Left lung (tissue), 10 donors: ENCODE measurements around the gene SOSTDC1. TPM values are rescaled to one million over a fixed set of nuclear protein-coding genes. Genes with fewer than 3 reads are reported as not detected.
"Not testable (repeated sequence)": the region's sequence is repeated elsewhere in the genome, so short reads cannot be mapped to it uniquely, and the experiment has no call there.

ENCODE experiments used
- ATAC-seq: fragments of 200-7000 bp; cut with Tn5 transposase; one replicate; pipeline ENCODE4 v1.9.1; 2020; ENCODE audit warnings: moderate library complexity
- DNase-seq, 4 donors: peaks; one replicate each; pipeline ENCODE4 v3.0.0-alpha.2; 2013 to 2020
- H3K27ac ChIP-seq, 2 donors: fragments of 200-600 bp; sonication (generic) in 1 of 2; one replicate each; pipeline versions ENCODE4 v1.5.0 to v1.8.0; 2020 to 2021
- H3K27me3 ChIP-seq, 2 donors: fragments of 200-600 bp; sonication (generic) in 1 of 2; one replicate each; pipeline versions ENCODE4 v1.5.0 to v1.8.0; 2020 to 2021
- H3K36me3 ChIP-seq, 2 donors: fragments of 200-600 bp; sonication (generic) in 1 of 2; one replicate each; pipeline versions ENCODE4 v1.5.0 to v1.8.0; 2020 to 2021
- H3K4me1 ChIP-seq, 2 donors: fragments of 200-600 bp; one replicate each; pipeline ENCODE4 v1.8.0; 2021
- H3K4me3 ChIP-seq, 2 donors: fragments of 200-600 bp; sonication (generic) in 1 of 2; one replicate each; pipeline versions ENCODE4 v1.5.0 to v1.8.0; 2020 to 2021; ENCODE audit warnings: mild to moderate bottlenecking in 1 of 2
- H3K9me3 ChIP-seq, 2 donors: fragments of 200-600 bp; sonication (generic) in 1 of 2; one replicate each; pipeline versions ENCODE4 v1.5.0 to v1.8.0; 2020 to 2021
- intact Hi-C, 2 donors: fragments of 100-400 bp; cut with DNase I; formaldehyde crosslinking; loops; one replicate each; pipeline versions ENCODE4 v1.11.2 to v1.14.2; 2022
- polyA plus RNA-seq, 6 donors: library from polyadenylated mRNA; unstranded; fragments of 120-200 nt; gene quantifications; one replicate each; pipeline ENCODE4 v1.2.1, GENCODE V29; 2013; ENCODE audit not compliant: insufficient read length in 6 of 6
- total RNA-seq, 2 donors: library from RNA; stranded (reverse); fragmentation: NEBNext Ultra II Directional; extraction: Animal tissue kit (Norgen Biotek cat#: 25700); gene quantifications; one replicate each; pipeline ENCODE4 v1.2.1, GENCODE V29; 2021
- TF ChIP-seq, protein P1 (sequence below), 2 donors: fragments of 200-600 bp; sonication (generic) in 1 of 2; IDR thresholded peaks; one replicate each; pipeline versions ENCODE4 v1.5.0 to v1.8.0; 2021; ENCODE audit warnings: antibody characterized with exemption in 2 of 2
- donor health status: DM: no; HTN: yes; CAD: no.
- donor health status: DM: no; HTN: no; CAD: no.

SOSTDC1 gene
- total and polyA plus RNA-seq, 8 donors, result 8.8 to 33.0 (median 25.9) TPM

DNA sequence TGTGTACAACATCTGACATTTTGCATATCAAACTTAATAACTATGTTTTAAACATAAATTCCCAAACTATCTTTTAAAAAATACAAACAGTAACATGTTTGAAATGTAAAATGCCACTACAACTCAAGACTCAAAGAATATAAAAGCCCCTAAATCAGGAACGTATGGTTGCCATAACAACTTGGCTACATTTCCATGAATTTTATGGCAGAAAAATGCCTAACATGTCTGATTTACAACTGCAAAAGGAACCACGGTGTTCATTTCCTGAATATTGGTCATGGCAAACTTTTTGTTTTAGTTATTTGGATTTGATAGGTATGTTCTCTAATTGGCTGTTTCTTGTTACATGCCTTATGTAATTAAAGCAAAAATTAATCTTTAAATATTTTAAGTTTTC, 2.0 kb downstream of the SOSTDC1 start:
- H3K27me3 ChIP-seq, result peaks cover 10 to 29% of the 10 kb centered on the region in 2 donors
- H3K27ac ChIP-seq, result no peak overlapping the region
- H3K4me3 ChIP-seq, result no peak overlapping the region
- intact Hi-C loops, result no loop called here
- no peaks in the 10 kb centered on the region for H3K9me3 ChIP-seq
- H3K4me1 ChIP-seq, result no peaks in the 10 kb centered on the region
- TF ChIP-seq, protein P1, sequence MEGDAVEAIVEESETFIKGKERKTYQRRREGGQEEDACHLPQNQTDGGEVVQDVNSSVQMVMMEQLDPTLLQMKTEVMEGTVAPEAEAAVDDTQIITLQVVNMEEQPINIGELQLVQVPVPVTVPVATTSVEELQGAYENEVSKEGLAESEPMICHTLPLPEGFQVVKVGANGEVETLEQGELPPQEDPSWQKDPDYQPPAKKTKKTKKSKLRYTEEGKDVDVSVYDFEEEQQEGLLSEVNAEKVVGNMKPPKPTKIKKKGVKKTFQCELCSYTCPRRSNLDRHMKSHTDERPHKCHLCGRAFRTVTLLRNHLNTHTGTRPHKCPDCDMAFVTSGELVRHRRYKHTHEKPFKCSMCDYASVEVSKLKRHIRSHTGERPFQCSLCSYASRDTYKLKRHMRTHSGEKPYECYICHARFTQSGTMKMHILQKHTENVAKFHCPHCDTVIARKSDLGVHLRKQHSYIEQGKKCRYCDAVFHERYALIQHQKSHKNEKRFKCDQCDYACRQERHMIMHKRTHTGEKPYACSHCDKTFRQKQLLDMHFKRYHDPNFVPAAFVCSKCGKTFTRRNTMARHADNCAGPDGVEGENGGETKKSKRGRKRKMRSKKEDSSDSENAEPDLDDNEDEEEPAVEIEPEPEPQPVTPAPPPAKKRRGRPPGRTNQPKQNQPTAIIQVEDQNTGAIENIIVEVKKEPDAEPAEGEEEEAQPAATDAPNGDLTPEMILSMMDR (IDR thresholded peaks at IDR 0.05), result no peak
- ATAC-seq (no peak), DNase-seq (peak in 2 of 4 donors; percentile 39 to 47)
- no peaks in the 10 kb centered on the region for H3K36me3 ChIP-seq

DNA sequence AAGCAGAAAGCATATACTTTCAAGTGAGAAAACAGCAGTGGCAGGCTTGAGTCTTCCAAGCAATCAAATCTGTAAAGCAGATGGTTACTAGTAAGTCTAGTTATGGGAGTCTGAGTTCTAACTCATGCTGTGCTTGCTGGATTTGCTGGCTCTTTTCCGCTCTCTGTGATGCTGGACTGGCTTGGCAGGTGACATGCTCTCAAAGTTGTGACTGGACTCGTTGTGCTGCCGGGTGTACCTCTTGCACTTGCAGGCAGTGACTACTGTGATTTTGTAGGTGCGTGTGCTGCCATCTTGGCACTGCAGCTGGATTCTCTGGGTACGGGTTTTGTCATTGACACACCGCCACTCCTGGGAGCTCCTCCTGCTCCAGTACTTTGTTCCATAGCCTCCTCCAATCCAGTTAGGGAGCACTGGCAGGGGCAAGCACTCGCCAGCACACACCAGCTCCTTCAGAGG, 3.1 kb downstream of the SOSTDC1 start:
- TF ChIP-seq, protein P1 (IDR thresholded peaks at IDR 0.05), result no peak

DNA sequence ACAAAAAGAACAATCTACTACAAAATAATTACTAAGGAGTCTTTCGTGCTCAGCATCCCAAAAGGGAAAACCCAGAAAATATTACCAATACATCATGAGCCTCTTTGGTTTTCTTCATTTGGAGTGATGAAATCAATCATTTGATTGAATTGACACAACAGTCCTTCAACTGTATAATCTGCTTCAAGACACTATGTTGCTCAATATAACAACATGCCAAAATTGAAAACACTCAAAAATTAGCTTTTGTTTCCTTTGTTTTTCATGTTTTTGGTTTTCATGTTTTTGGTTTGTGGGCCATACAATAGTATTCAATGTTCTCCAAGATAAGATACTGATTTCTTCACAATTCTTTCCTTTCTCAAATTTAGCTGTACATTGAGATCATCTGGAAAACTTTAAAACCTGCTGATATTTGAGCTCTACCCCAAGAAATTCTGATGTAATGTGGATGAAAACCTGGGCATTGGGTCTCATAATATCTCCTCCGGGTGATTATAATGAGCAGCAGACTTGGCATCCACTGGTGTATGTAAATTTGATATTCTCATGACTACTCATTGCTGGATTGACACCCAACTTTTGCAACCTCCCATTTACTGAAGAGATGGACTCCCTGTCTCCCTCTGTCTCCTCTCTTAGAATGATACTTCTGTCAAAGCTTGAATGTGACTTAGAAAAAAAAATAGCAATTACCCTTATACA, 4.6 kb downstream of the SOSTDC1 start:
- Histone ChIP-seq H3K36me3 (no peaks in the 10 kb centered on the region), H3K4me1 (no peaks in the 10 kb centered on the region), H3K27me3 (peaks cover 10 to 19% of the 10 kb centered on the region in 2 donors), H3K27ac (no peak overlapping the region), H3K9me3 (no peaks in the 10 kb centered on the region), H3K4me3 (no peak overlapping the region)
- ATAC-seq (no peak), DNase-seq (no peak)
- intact Hi-C loops, result no loop called here
- TF ChIP-seq, protein P1 (IDR thresholded peaks at IDR 0.05), result no peak

More for the DNA sequence above, 3.1 kb downstream of the SOSTDC1 start:
- Histone ChIP-seq H3K36me3 (no peaks in the 10 kb centered on the region), H3K4me1 (no peaks in the 10 kb centered on the region), H3K4me3 (no peak overlapping the region), H3K9me3 (no peaks in the 10 kb centered on the region), H3K27me3 (peaks cover 10 to 29% of the 10 kb centered on the region in 2 donors), H3K27ac (no peak overlapping the region)
- no peak for DNase-seq
- no peak for ATAC-seq
- intact Hi-C loops, result no loop called here

DNA sequence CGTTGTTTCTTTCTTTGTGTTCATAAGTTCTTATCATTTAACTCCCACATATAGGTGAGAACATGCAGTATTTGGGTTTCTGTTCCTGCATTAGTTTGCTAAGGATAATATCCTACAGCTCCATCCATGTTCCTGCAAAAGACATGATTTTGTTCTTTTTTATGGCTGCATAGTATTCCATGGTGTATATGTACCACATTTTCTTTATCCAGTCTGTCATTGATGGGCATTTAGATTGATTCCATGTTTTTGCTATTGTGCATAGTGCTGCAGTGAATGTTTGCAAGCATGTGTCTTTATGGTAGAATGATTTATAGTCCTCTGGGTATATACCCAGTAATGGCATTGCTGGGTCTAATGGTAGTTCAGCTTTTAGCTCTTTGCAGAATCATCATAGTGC, 9.2 kb downstream of the SOSTDC1 start:
- H3K27me3 ChIP-seq, DNase-seq, H3K4me1 ChIP-seq, H3K36me3 ChIP-seq, ATAC-seq, H3K9me3 ChIP-seq, H3K4me3 ChIP-seq, H3K27ac ChIP-seq, intact Hi-C loops: not testable (repeated sequence)

DNA sequence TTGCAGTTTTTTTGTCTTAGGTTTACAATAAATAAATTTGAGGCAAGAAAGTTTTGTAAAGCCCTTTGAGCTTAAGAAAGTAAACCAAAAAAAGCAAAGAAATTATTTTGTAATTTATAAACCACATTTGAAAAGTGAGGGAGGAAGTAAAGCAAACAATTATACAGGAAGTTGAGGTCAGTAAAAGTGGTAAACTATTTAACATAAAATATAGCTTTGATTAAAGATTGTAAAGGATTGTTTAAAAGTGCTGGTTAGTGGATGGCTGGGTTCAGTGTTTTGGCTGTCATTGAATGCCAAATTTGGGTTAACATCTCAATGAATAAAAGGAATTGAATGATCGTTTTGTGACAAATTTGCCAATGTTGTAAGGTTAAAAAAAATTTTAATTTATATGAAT, 9.9 kb downstream of the SOSTDC1 start:
- Histone ChIP-seq H3K36me3 (no peaks in the 10 kb centered on the region), H3K4me3 (no peak overlapping the region), H3K27ac (no peak overlapping the region), H3K4me1 (no peaks in the 10 kb centered on the region), H3K27me3 (no peaks in the 10 kb centered on the region), H3K9me3 (no peaks in the 10 kb centered on the region)
- ATAC-seq (no peak), DNase-seq (no peak)
- TF ChIP-seq, protein P1 (IDR thresholded peaks at IDR 0.05), result no peak
- intact Hi-C loops, result no loop called here

DNA sequence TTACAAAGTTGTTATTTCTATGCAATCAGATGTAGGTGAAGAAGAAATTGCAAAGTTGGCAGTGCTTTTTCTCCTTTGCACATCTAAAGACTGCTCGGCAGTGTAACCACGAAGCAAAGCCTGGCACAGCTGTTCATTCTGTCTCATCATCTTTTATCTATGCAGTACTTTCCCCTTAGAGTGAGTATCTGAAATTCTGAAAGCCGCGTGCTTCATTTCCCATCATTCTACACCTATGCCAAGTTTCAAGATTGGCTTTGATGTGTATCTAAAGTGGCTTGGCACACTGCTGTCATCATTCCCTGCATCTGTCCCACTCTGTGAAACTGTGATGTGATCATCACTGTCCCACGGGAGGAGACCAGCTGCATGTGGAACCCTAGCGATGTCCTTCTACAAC, 15.2 kb downstream of the SOSTDC1 start:
- intact Hi-C loops, result no loop called here
- no peaks in the 10 kb centered on the region for H3K36me3 ChIP-seq
- ATAC-seq (no peak), DNase-seq (no peak)
- H3K4me3 ChIP-seq, result no peak overlapping the region
- TF ChIP-seq, protein P1 (IDR thresholded peaks at IDR 0.05), result no peak
- H3K4me1 ChIP-seq, result no peaks in the 10 kb centered on the region
- no peaks in the 10 kb centered on the region for H3K27me3 ChIP-seq
- no peaks in the 10 kb centered on the region for H3K9me3 ChIP-seq
- H3K27ac ChIP-seq, result no peak overlapping the region
